ENCODE measurements around the gene PRKG1. TPM values are rescaled to one million over a fixed set of nuclear protein-coding genes. Genes with fewer than 3 reads are reported as not detected.
A peak's percentile ranks its signal among the peaks of the same experiment; 100 is the strongest.

The PRKG1 gene
- total and polyA plus RNA-seq, 2 donors (not counting 1 experiment from before 2014, with no cell fraction given) = 45.8 to 71.8 TPM

GRCh38 chr10:51773681-51774080 is 699.4 kb downstream of the PRKG1 start:
- peak; percentile 1 to 36 for DNase-seq (ENCODE audit: low read depth in 2 of 2)
- Histone ChIP-seq H3K4me3 (replicated peaks in 1 of 4; ENCODE audit: control extremely low read depth in 1 of 4, insufficient read depth in 1 of 4, low read depth in 3 of 4, low read length in 4 of 4) (no peak overlapping the region), H2AFZ (ENCODE audit: low read length) (no peak overlapping the region), H3K79me2 (ENCODE audit: control insufficient read depth, insufficient read depth, low read length) (no peaks in the 10 kb centered on the region), H3K27ac (ENCODE audit: insufficient read depth, low read length) (no peak overlapping the region), H4K20me1 (ENCODE audit: control insufficient read depth, extremely low read depth, insufficient read depth, low read length) (no peaks in the 10 kb centered on the region), H3K4me2 (ENCODE audit: extremely low read depth, insufficient read depth, low read length) (no peak overlapping the region), H3K4me1 (ENCODE audit: control insufficient read depth, extremely low read depth, insufficient read depth, low read length) (no peaks in the 10 kb centered on the region), H3K9ac (ENCODE audit: insufficient read depth, low read length) (no peak overlapping the region), H3K9me3 (ENCODE audit: control insufficient read depth, insufficient read depth, low read depth, low read length) (no peaks in the 10 kb centered on the region), H3K27me3 (ENCODE audit: control insufficient read depth, insufficient read depth, low read length) (no peaks in the 10 kb centered on the region), H3K36me3 (ENCODE audit: control insufficient read depth, insufficient read depth, low read length) (no peaks in the 10 kb centered on the region)
- TF ChIP-seq CTCF (conservative IDR thresholded peaks at IDR 0.05 in 1 of 2, IDR thresholded peaks at IDR 0.05 in 1 of 2; ENCODE audit: low read depth in 1 of 2, low read length in 2 of 2) (no peak), EZH2 (IDR thresholded peaks at IDR 0.05; ENCODE audit: low read length, missing control alignments) (no peak)

- no peak overlapping the region for H3K9ac ChIP-seq (ENCODE audit: insufficient read depth, low read length)
- H3K4me2 ChIP-seq (ENCODE audit: extremely low read depth, insufficient read depth, low read length) = no peak overlapping the region
- no peak overlapping the region for H2AFZ ChIP-seq (ENCODE audit: low read length)
- TF ChIP-seq CTCF (conservative IDR thresholded peaks at IDR 0.05 in 1 of 2, IDR thresholded peaks at IDR 0.05 in 1 of 2; ENCODE audit: low read depth in 1 of 2, low read length in 2 of 2) (no peak), EZH2 (IDR thresholded peaks at IDR 0.05; ENCODE audit: low read length, missing control alignments) (no peak)
- no peak for DNase-seq (ENCODE audit: low read depth in 2 of 2)
- H3K36me3 ChIP-seq (ENCODE audit: control insufficient read depth, insufficient read depth, low read length) = no peaks in the 10 kb centered on the region
- H3K9me3 ChIP-seq (ENCODE audit: control insufficient read depth, insufficient read depth, low read depth, low read length) = no peaks in the 10 kb centered on the region
- H3K4me3 ChIP-seq (replicated peaks in 1 of 4; ENCODE audit: control extremely low read depth in 1 of 4, insufficient read depth in 1 of 4, low read depth in 3 of 4, low read length in 4 of 4) = no peak overlapping the region
- no peaks in the 10 kb centered on the region for H3K27me3 ChIP-seq (ENCODE audit: control insufficient read depth, insufficient read depth, low read length)
- no peaks in the 10 kb centered on the region for H4K20me1 ChIP-seq (ENCODE audit: control insufficient read depth, extremely low read depth, insufficient read depth, low read length)
- peaks cover 3% of the 10 kb centered on the region for H3K4me1 ChIP-seq (ENCODE audit: control insufficient read depth, extremely low read depth, insufficient read depth, low read length)
- H3K27ac ChIP-seq (ENCODE audit: insufficient read depth, low read length) = no peak overlapping the region
- H3K79me2 ChIP-seq (ENCODE audit: control insufficient read depth, insufficient read depth, low read length) = no peaks in the 10 kb centered on the region
These were observed 709.7 kb downstream of the PRKG1 start for GRCh38 chr10:51783941-51784340.

GRCh38 chr10:51786016-51786683 is 711.9 kb downstream of the PRKG1 start:
- Histone ChIP-seq H3K4me3 (replicated peaks in 1 of 4; ENCODE audit: control extremely low read depth in 1 of 4, insufficient read depth in 1 of 4, low read depth in 3 of 4, low read length in 4 of 4) (no peak overlapping the region), H3K9me3 (ENCODE audit: control insufficient read depth, insufficient read depth, low read depth, low read length) (no peaks in the 10 kb centered on the region), H3K4me1 (ENCODE audit: control insufficient read depth, extremely low read depth, insufficient read depth, low read length) (peaks cover 3% of the 10 kb centered on the region), H3K27me3 (ENCODE audit: control insufficient read depth, insufficient read depth, low read length) (no peaks in the 10 kb centered on the region), H4K20me1 (ENCODE audit: control insufficient read depth, extremely low read depth, insufficient read depth, low read length) (no peaks in the 10 kb centered on the region), H3K36me3 (ENCODE audit: control insufficient read depth, insufficient read depth, low read length) (no peaks in the 10 kb centered on the region), H3K27ac (ENCODE audit: insufficient read depth, low read length) (no peak overlapping the region), H3K9ac (ENCODE audit: insufficient read depth, low read length) (no peak overlapping the region), H3K4me2 (ENCODE audit: extremely low read depth, insufficient read depth, low read length) (no peak overlapping the region), H2AFZ (ENCODE audit: low read length) (no peak overlapping the region), H3K79me2 (ENCODE audit: control insufficient read depth, insufficient read depth, low read length) (no peaks in the 10 kb centered on the region)
- TF ChIP-seq EZH2 (IDR thresholded peaks at IDR 0.05; ENCODE audit: low read length, missing control alignments) (no peak), CTCF (conservative IDR thresholded peaks at IDR 0.05 in 1 of 2, IDR thresholded peaks at IDR 0.05 in 1 of 2; ENCODE audit: low read depth in 1 of 2, low read length in 2 of 2) (no peak)
- DNase-seq (ENCODE audit: low read depth in 2 of 2) = no peak
